OCI-LY3 (cell line): ENCODE data around the gene RREB1.

Experiments used
- H2AFZ ChIP-seq: fragments of 200-600, 300-600 bp; shearing (Covaris generic); 2 replicates; pipeline ENCODE4 v1.6.0; 2014; ENCODE audit warnings: antibody characterized with exemption, low read depth, low read length
- H3K27ac ChIP-seq: fragments of 200-600, 300-600 bp; sonication (generic); 2 replicates; pipeline ENCODE4 v1.5.1; 2014; ENCODE audit warnings: mild to moderate bottlenecking, low read length, moderate library complexity, mixed read lengths
- H3K27me3 ChIP-seq: fragments of 200-600, 300-600 bp; sonication (generic); 2 replicates; pipeline ENCODE4 v1.6.1; 2014; ENCODE audit warnings: low read depth, low read length, mixed read lengths
- H3K36me3 ChIP-seq: fragments of 200-600, 300-600 bp; sonication (generic); replicated peaks from 2 replicates; pipeline ENCODE3; 2014; ENCODE audit warnings: low read depth, low read length, mixed read lengths
- H3K4me1 ChIP-seq: fragments of 300-600, 200-600 bp; sonication (generic); 2 replicates; pipeline ENCODE4 v1.6.1; 2014; ENCODE audit warnings: low read length, mixed read lengths
- H3K4me2 ChIP-seq: fragments of 200-600, 300-600 bp; sonication (generic); 2 replicates; pipeline ENCODE4 v1.6.1; 2014; ENCODE audit warnings: low read length, mixed read lengths
- H3K4me3 ChIP-seq: fragments of 300-600, 200-600 bp; sonication (generic); 2 replicates; pipeline ENCODE4 v1.5.1; 2014; ENCODE audit warnings: antibody characterized with exemption, mild to moderate bottlenecking, low read length, moderate library complexity
- H3K79me2 ChIP-seq: fragments of 300-600, 200-600 bp; shearing (Covaris generic); 2 replicates; pipeline ENCODE4 v1.6.1; 2014; ENCODE audit warnings: mild to moderate bottlenecking, low read length, mixed read lengths
- H3K9ac ChIP-seq: fragments of 300-600, 200-600 bp; shearing (Covaris generic); 2 replicates; pipeline ENCODE4 v1.6.0; 2014; ENCODE audit warnings: mild to moderate bottlenecking, low read length, moderate library complexity
- H3K9me3 ChIP-seq: fragments of 200-600, 300-600 bp; shearing (Covaris generic); 2 replicates; pipeline ENCODE4 v1.6.1; 2014; ENCODE audit warnings: low read length, mixed read lengths; ENCODE audit not compliant: insufficient read depth
- H4K20me1 ChIP-seq: fragments of 200-600, 300-600 bp; sonication (generic); 2 replicates; pipeline ENCODE4 v1.6.1; 2016; ENCODE audit warnings: low read length, mixed read lengths; ENCODE audit not compliant: insufficient read depth
- CTCF ChIP-seq: fragments of 200-600, 300-600 bp; sonication (generic); IDR thresholded peaks from 2 replicates; pipeline ENCODE4 v1.5.1; 2014; ENCODE audit warnings: antibody characterized with exemption, low read length, low read depth
- EZH2phosphoT487 ChIP-seq: fragments of 200-600 bp; shearing (Covaris generic); IDR thresholded peaks from 2 replicates; pipeline ENCODE4 v1.6.1; 2018; ENCODE audit warnings: antibody characterized with exemption, mixed run types, low read depth

RREB1 gene

GRCh38 chr6:7161253-7161623 lies 53.5 kb downstream of the RREB1 start:
- peaks cover 4% of the 10 kb centered on the region for H3K4me1 ChIP-seq
- peaks cover 86% of the 10 kb centered on the region for H3K79me2 ChIP-seq
- no peak overlapping the region for H3K27ac ChIP-seq
- H2AFZ ChIP-seq: no peak overlapping the region
- H4K20me1 ChIP-seq: peaks cover 91% of the 10 kb centered on the region
- H3K36me3 ChIP-seq: peaks cover 5% of the 10 kb centered on the region
- H3K4me3 ChIP-seq: no peak overlapping the region
- H3K27me3 ChIP-seq: no peaks in the 10 kb centered on the region
- H3K9me3 ChIP-seq: no peaks in the 10 kb centered on the region
- H3K9ac ChIP-seq: no peak overlapping the region
- no peak overlapping the region for H3K4me2 ChIP-seq
- TF ChIP-seq CTCF: no peak
- TF ChIP-seq EZH2phosphoT487: no peak

- H3K4me3 ChIP-seq: no peak overlapping the region
Measured at GRCh38 chr6:7161845-7162244, 54.1 kb downstream of the RREB1 start.

GRCh38 chr6:7163661-7164071 lies 55.9 kb downstream of the RREB1 start:
- no peak overlapping the region for H3K27ac ChIP-seq
- H3K4me1 ChIP-seq: no peaks in the 10 kb centered on the region
- no peaks in the 10 kb centered on the region for H3K9me3 ChIP-seq
- H3K4me3 ChIP-seq: no peak overlapping the region
- no peak overlapping the region for H3K4me2 ChIP-seq
- H3K9ac ChIP-seq: no peak overlapping the region
- no peaks in the 10 kb centered on the region for H3K27me3 ChIP-seq
- H2AFZ ChIP-seq: no peak overlapping the region
- H4K20me1 ChIP-seq: peaks cover 88% of the 10 kb centered on the region
- TF ChIP-seq CTCF: no peak
- no peak for TF ChIP-seq EZH2phosphoT487
- no peaks in the 10 kb centered on the region for H3K36me3 ChIP-seq
- peaks cover 80% of the 10 kb centered on the region for H3K79me2 ChIP-seq

More at GRCh38 chr6:7161845-7162244, 54.1 kb downstream of the RREB1 start:
- Histone ChIP-seq H3K9me3 (no peaks in the 10 kb centered on the region), H3K4me1 (no peaks in the 10 kb centered on the region), H3K27ac (no peak overlapping the region), H3K27me3 (no peaks in the 10 kb centered on the region), H4K20me1 (peaks cover 91% of the 10 kb centered on the region), H3K4me2 (no peak overlapping the region), H3K79me2 (peaks cover 86% of the 10 kb centered on the region), H3K9ac (no peak overlapping the region), H2AFZ (no peak overlapping the region), H3K36me3 (peaks cover under 1% of the 10 kb centered on the region)
- TF ChIP-seq CTCF (no peak), EZH2phosphoT487 (no peak)

GRCh38 chr6:7164536-7165001 lies 56.8 kb downstream of the RREB1 start:
- Histone ChIP-seq H4K20me1 (peaks cover 88% of the 10 kb centered on the region), H3K4me1 (no peaks in the 10 kb centered on the region), H3K79me2 (peaks cover 82% of the 10 kb centered on the region), H3K9ac (no peak overlapping the region), H2AFZ (no peak overlapping the region), H3K9me3 (no peaks in the 10 kb centered on the region), H3K27ac (no peak overlapping the region), H3K27me3 (no peaks in the 10 kb centered on the region), H3K4me2 (no peak overlapping the region), H3K36me3 (no peaks in the 10 kb centered on the region), H3K4me3 (no peak overlapping the region)
- no peak for TF ChIP-seq EZH2phosphoT487
- no peak for TF ChIP-seq CTCF
